Measurements from ENCODE around the gene ALK.

DNA sequence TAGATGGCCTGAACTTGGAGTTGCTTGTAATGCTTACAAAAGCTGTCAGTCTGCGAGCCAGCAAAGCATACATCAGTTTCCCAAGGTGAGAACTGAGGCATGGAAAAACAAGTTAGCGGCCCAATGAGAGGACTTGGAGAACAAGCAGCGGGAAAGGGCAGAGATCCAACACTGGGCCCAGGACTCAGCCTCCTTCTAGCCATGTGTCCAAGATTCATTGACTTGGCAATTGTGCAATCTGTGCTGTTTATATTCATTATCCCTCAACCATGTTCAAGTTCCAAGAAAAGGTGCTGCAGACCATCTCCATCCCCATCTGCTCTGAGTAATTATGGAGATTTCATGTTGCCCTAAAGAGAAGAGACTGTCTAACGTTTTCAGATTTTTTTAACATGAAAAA, 187.4 kb downstream of the ALK start:
- TF ChIP-seq, protein P1, sequence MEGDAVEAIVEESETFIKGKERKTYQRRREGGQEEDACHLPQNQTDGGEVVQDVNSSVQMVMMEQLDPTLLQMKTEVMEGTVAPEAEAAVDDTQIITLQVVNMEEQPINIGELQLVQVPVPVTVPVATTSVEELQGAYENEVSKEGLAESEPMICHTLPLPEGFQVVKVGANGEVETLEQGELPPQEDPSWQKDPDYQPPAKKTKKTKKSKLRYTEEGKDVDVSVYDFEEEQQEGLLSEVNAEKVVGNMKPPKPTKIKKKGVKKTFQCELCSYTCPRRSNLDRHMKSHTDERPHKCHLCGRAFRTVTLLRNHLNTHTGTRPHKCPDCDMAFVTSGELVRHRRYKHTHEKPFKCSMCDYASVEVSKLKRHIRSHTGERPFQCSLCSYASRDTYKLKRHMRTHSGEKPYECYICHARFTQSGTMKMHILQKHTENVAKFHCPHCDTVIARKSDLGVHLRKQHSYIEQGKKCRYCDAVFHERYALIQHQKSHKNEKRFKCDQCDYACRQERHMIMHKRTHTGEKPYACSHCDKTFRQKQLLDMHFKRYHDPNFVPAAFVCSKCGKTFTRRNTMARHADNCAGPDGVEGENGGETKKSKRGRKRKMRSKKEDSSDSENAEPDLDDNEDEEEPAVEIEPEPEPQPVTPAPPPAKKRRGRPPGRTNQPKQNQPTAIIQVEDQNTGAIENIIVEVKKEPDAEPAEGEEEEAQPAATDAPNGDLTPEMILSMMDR (IDR thresholded peaks at IDR 0.05), result no peak
- TF ChIP-seq POLR2A (IDR thresholded peaks at IDR 0.05), result no peak
